ENCODE measurements around the gene ATP8B3. TPM values are rescaled to one million over a fixed set of nuclear protein-coding genes. Genes with fewer than 3 reads are reported as not detected.

The ATP8B3 gene
- total and polyA plus RNA-seq, 10 of the 15 experiments (the other 5 are each of a cell fraction or from before 2014, with no cell fraction given): 0.13 to 1.7 (median 0.52) TPM

DNA sequence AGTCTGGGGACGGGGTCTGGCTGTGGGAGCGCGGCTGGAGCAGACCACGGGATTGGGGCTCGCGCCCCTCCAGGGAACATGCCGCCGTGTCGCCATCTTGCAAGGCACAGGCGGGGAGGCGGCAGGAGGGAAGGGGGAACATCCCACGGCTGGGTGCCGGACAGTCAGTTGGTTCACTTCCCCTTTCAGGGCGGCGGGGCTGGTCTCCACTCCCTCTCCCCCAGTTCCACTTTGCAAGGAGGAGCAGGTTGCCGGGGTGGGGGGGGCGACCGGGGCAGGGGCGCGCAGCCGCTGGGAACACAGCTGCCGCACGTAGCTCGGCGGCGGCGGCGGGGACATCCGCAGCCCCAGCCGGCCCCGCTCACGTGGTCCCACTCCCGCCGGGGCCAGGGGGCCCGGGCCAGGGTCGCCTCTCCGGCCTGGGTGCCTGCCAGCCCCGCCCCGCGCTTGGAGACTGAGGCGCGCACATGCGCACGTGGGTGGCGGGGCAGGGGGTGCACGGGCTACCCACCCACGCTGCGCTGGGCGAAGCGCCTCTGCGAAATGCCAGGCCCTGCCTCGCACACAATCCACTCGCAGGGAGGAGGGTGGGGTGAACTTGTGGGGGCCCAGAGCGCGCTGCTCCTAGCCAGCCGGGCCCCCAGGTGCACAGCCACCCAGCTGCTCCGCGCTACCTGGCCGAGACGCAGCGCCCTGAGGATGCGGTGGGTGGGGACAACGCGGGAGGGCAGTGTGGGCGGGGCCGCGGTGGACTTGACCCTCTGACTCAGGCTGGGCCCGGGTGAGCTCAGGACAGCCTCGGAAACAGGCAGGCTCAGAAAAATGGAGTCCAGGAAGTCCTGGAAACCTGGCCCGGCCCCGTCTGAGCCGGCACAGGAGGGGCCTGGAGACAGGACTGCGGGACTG lies 44.9 kb upstream of the ATP8B3 start (continued):
- TF ChIP-seq, protein P1, sequence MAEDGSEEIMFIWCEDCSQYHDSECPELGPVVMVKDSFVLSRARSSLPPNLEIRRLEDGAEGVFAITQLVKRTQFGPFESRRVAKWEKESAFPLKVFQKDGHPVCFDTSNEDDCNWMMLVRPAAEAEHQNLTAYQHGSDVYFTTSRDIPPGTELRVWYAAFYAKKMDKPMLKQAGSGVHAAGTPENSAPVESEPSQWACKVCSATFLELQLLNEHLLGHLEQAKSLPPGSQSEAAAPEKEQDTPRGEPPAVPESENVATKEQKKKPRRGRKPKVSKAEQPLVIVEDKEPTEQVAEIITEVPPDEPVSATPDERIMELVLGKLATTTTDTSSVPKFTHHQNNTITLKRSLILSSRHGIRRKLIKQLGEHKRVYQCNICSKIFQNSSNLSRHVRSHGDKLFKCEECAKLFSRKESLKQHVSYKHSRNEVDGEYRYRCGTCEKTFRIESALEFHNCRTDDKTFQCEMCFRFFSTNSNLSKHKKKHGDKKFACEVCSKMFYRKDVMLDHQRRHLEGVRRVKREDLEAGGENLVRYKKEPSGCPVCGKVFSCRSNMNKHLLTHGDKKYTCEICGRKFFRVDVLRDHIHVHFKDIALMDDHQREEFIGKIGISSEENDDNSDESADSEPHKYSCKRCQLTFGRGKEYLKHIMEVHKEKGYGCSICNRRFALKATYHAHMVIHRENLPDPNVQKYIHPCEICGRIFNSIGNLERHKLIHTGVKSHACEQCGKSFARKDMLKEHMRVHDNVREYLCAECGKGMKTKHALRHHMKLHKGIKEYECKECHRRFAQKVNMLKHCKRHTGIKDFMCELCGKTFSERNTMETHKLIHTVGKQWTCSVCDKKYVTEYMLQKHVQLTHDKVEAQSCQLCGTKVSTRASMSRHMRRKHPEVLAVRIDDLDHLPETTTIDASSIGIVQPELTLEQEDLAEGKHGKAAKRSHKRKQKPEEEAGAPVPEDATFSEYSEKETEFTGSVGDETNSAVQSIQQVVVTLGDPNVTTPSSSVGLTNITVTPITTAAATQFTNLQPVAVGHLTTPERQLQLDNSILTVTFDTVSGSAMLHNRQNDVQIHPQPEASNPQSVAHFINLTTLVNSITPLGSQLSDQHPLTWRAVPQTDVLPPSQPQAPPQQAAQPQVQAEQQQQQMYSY (CRISPR knock-in tag; IDR thresholded peaks at IDR 0.05): no peak
- no peak for TF ChIP-seq WRNIP1 (IDR thresholded peaks at IDR 0.05; ENCODE audit: borderline replicate concordance, low read depth, low read length)
- TF ChIP-seq KLF5 (IDR thresholded peaks at IDR 0.05; ENCODE audit: partially characterized antibody): no peak
- no peak for TF ChIP-seq TCF7 (IDR thresholded peaks at IDR 0.05; ENCODE audit: borderline replicate concordance)
- no peak for TF ChIP-seq NBN (IDR thresholded peaks at IDR 0.05)
- peak; percentile 57 for TF ChIP-seq POLR2A (IDR thresholded peaks at IDR 0.05; ENCODE audit: low read depth, low read length)
- TF ChIP-seq MYB (IDR thresholded peaks at IDR 0.05; ENCODE audit: borderline replicate concordance, low read depth, low read length): no peak
- TF ChIP-seq DPF2 (IDR thresholded peaks at IDR 0.05): peak; percentile 84
- TF ChIP-seq, protein P2, sequence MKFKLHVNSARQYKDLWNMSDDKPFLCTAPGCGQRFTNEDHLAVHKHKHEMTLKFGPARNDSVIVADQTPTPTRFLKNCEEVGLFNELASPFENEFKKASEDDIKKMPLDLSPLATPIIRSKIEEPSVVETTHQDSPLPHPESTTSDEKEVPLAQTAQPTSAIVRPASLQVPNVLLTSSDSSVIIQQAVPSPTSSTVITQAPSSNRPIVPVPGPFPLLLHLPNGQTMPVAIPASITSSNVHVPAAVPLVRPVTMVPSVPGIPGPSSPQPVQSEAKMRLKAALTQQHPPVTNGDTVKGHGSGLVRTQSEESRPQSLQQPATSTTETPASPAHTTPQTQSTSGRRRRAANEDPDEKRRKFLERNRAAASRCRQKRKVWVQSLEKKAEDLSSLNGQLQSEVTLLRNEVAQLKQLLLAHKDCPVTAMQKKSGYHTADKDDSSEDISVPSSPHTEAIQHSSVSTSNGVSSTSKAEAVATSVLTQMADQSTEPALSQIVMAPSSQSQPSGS (IDR thresholded peaks at IDR 0.05; ENCODE audit: low read length): no peak
- TF ChIP-seq, protein P3, sequence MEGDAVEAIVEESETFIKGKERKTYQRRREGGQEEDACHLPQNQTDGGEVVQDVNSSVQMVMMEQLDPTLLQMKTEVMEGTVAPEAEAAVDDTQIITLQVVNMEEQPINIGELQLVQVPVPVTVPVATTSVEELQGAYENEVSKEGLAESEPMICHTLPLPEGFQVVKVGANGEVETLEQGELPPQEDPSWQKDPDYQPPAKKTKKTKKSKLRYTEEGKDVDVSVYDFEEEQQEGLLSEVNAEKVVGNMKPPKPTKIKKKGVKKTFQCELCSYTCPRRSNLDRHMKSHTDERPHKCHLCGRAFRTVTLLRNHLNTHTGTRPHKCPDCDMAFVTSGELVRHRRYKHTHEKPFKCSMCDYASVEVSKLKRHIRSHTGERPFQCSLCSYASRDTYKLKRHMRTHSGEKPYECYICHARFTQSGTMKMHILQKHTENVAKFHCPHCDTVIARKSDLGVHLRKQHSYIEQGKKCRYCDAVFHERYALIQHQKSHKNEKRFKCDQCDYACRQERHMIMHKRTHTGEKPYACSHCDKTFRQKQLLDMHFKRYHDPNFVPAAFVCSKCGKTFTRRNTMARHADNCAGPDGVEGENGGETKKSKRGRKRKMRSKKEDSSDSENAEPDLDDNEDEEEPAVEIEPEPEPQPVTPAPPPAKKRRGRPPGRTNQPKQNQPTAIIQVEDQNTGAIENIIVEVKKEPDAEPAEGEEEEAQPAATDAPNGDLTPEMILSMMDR (IDR thresholded peaks at IDR 0.05 in 2 of 3, conservative IDR thresholded peaks at IDR 0.05 in 1 of 3; ENCODE audit: control insufficient read depth in 2 of 3, extremely low read depth in 1 of 3, insufficient read depth in 1 of 3, low read depth in 3 of 3, low read length in 3 of 3): no peak
- TF ChIP-seq, protein P4, sequence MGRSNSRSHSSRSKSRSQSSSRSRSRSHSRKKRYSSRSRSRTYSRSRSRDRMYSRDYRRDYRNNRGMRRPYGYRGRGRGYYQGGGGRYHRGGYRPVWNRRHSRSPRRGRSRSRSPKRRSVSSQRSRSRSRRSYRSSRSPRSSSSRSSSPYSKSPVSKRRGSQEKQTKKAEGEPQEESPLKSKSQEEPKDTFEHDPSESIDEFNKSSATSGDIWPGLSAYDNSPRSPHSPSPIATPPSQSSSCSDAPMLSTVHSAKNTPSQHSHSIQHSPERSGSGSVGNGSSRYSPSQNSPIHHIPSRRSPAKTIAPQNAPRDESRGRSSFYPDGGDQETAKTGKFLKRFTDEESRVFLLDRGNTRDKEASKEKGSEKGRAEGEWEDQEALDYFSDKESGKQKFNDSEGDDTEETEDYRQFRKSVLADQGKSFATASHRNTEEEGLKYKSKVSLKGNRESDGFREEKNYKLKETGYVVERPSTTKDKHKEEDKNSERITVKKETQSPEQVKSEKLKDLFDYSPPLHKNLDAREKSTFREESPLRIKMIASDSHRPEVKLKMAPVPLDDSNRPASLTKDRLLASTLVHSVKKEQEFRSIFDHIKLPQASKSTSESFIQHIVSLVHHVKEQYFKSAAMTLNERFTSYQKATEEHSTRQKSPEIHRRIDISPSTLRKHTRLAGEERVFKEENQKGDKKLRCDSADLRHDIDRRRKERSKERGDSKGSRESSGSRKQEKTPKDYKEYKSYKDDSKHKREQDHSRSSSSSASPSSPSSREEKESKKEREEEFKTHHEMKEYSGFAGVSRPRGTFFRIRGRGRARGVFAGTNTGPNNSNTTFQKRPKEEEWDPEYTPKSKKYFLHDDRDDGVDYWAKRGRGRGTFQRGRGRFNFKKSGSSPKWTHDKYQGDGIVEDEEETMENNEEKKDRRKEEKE (IDR thresholded peaks at IDR 0.05): no peak
- TF ChIP-seq CREM (IDR thresholded peaks at IDR 0.05; ENCODE audit: low read depth): no peak
- no peak for TF ChIP-seq ATF7 (IDR thresholded peaks at IDR 0.05; ENCODE audit: low read depth)

Measured in GM12878 (cell line).